IPS DF 19.7 (cell line): ENCODE measurements around the gene PPP1R14D.

Experiments
- DNase-seq: peaks from one replicate; pipeline ENCODE4 v3.0.0-alpha.2; 2013; ENCODE audit warnings: low read depth, low spot score

Gene PPP1R14D

DNA sequence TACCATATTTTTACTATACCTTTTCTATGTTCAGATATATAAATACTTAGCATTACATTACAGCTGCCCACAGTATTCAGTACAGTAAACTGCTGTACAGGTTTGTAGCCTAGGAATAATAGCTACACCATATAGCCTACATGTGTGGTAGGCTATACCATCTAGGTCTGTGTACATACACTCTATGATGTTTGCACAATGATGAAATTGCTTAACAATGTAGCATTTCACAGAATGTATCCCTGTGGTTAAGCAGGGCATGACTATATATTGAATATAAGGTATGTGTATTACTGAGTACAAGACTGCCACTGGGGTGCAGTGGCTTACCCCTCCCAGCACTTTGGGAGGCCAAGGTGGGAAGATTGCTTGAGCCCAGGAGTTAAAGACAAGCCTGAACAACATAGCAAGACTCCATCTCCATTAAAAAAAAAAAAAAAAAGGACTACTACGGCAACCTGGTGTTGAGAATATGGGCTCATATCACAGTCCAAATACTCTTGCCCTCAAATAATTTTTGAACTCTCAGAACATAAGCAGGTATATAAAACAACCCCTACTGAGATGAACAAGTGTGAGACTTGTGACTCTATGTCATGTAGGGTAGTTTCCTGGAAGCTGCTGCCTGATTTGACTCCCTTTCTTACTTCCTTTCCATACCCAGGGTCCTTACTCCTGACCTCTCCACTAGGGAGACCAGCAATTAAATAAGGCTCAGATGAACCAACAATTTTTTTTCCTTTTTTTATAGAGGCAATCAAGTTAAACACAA lies 4.8 kb downstream of the PPP1R14D start:
- no peak for DNase-seq

DNA sequence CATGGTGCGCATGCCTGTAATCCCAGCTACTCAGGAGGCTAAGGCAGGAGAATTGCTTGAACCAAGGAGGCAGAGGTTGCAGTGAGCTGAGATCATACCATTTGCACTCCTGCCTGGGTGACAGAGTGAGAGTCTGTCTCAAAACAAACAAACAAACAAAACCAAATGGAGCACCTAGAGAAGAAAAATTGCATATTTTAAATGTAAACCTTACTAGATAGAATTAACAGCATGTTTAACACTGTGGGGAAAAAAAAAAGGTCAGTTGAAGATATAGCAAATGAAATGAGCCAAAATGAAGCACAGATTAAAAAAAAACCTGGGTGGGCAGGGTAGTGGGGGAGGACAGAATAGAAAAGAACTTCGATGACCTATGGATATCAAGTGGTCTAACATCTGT lies 7.3 kb downstream of the PPP1R14D start:
- no peak for DNase-seq

- no peak for DNase-seq
Observed at GRCh38 chr15:40819048-40819447, 9.5 kb downstream of the PPP1R14D start.

GRCh38 chr15:40815042-40815698 lies 13.3 kb downstream of the PPP1R14D start:
- DNase-seq: no peak

GRCh38 chr15:40812721-40813425 lies 15.6 kb downstream of the PPP1R14D start:
- no peak for DNase-seq

- no peak for DNase-seq
Observed at GRCh38 chr15:40808861-40809450, 19.6 kb downstream of the PPP1R14D start.

GRCh38 chr15:40807888-40808461 lies 20.5 kb downstream of the PPP1R14D start:
- no peak for DNase-seq

GRCh38 chr15:40807028-40807887 lies 21.2 kb downstream of the PPP1R14D start, which contains the start of the genes DNAJC17 and ZFYVE19:
Gene DNAJC17, minus strand, starts transcription at chr15:40807473. Its CDS starts 27 bp downstream, at chr15:40807446.
Gene ZFYVE19, plus strand, starts transcription at chr15:40807089. Its CDS starts 501 bp downstream, at chr15:40807590.
- DNase-seq: peak; percentile 96

GRCh38 chr15:40806672-40807027 lies 21.9 kb downstream of the PPP1R14D start:
- no peak for DNase-seq

GRCh38 chr15:40803688-40804087 lies 24.8 kb downstream of the PPP1R14D start:
- no peak for DNase-seq

- DNase-seq: no peak
Observed at GRCh38 chr15:40803076-40803475, 25.4 kb downstream of the PPP1R14D start.

GRCh38 chr15:40799523-40799922 lies 29.0 kb downstream of the PPP1R14D start:
- DNase-seq: no peak

DNA sequence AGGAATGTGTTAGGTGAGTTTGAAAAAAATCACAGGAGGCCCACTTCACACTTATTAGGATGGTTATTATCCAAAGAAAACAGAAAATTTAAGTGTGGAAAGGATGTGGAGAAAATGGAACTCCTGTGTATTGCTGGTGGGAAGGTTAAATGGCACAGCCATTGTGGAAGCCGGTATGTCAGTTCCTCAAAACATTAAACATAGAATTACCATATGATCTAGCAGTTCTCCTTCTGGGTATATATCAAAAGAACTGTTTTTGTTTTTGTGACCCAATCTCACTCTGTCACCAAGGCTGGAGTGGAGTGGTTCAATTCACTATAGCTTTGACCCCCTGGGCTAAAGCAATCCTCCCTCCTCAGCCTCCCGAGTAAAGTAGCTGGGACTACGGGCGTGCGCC lies 32.0 kb downstream of the PPP1R14D start:
- DNase-seq: no peak

DNA sequence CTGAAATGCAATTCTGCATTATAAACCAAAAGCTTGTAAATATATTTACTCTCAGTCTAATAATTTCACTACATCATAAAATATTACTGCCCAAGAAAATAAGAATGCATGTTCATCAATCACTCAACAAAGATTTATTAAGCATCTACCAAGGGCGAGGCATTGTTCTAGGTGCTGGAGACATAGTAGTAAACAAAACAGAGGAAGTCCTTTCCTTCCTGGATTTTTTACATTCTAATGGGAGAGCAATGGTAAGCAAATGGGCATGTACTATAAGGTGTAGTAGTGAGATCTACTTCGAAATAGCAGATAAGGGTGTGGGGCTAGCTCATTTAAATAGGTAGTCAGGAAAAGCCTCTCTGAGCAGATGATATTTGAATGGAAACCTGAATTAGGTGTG lies 32.5 kb downstream of the PPP1R14D start:
- DNase-seq: no peak

GRCh38 chr15:40793216-40793989 lies 35.1 kb downstream of the PPP1R14D start:
- DNase-seq: no peak

DNA sequence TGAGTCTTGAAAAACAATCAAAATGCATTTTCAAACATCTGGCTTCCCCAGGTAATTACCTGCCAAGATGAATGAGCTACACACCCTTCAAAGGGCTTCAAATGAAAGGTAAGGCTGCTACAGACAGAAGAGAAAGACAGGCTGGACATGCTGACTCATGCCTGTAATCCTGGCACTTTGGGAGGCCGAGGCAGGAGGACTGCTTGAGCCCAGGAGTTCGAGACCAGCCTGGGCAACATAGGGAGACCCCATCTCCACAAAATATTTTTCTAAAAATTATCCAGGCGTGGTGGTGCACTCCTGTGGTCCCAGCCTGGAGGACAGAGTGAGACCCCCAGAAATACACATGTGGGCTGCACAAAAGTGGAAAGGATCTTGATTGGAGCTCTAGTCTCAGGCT lies 36.1 kb downstream of the PPP1R14D start:
- no peak for DNase-seq

DNA sequence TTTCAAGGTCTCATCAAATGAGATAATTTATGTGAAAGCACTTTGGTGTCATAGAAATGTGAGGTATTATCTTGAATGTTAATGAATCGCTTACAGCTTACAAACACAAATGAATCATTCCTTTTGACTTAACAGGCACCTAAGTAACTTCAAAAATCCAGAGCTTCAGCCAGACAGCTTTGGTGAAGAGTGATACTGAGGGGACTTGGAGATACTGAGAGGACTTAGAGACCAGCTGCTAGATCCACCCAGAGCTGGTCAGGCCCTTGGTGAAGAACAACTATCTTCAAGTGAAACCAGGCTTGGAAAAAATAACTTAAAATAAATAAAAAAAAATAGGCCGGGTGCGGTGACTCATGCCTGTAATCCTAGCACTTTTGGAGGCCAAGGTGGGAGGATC lies 37.8 kb downstream of the PPP1R14D start:
- DNase-seq: no peak

GRCh38 chr15:40789999-40790398 lies 38.5 kb downstream of the PPP1R14D start:
- no peak for DNase-seq

GRCh38 chr15:40789119-40789518 lies 39.4 kb downstream of the PPP1R14D start:
- no peak for DNase-seq

DNA sequence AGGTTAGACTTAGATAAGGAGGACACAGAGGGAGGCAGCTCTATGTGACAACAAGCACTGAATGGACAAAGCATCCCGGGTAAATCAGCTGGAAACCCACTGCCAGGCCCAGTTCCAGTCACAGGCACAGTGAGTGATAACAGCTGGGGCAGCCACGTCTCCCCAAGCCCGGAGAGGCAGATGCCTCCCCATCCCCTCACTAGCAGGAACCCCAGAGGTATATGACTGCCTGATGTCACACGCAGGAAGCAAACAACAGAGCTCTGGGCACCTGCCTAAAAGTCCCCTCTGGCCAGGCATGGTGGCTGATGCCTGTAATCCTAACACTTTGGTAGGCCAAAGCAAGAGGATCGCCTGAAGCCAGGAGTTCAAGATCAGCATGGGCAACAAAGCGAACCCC lies 40.5 kb downstream of the PPP1R14D start:
- DNase-seq: no peak
